Measurements from ENCODE around the gene BCKDHA. TPM values are rescaled to one million over a fixed set of nuclear protein-coding genes. Genes with fewer than 3 reads are reported as not detected.

The BCKDHA gene
- total RNA-seq, 1 experiment from 2014 or later, result 17.7 TPM

GRCh38 chr19:41354343-41354953, 43.2 kb upstream of the BCKDHA start:
- peak overlapping the region; percentile 95 for H3K4me2 ChIP-seq (ENCODE audit: low read length)
- no peaks in the 10 kb centered on the region for H3K9me3 ChIP-seq (ENCODE audit: control insufficient read depth in 1 of 2, insufficient read depth in 1 of 2, low read depth in 1 of 2, low read length in 2 of 2)
- ATAC-seq (no peak), DNase-seq (ENCODE audit: low read depth, low spot score) (no peak)
- H3K79me2 ChIP-seq (ENCODE audit: insufficient read depth, low read length), result peaks cover 34% of the 10 kb centered on the region; the same call in 1 of the 2 replicates
- H3K27me3 ChIP-seq (ENCODE audit: insufficient read depth, low read length), result no peaks in the 10 kb centered on the region
- no peak overlapping the region for H2AFZ ChIP-seq (ENCODE audit: low read depth, low read length, poor library complexity, severe bottlenecking)
- intact Hi-C loops (cut with micrococcal nuclease), result no loop called here
- no peaks in the 10 kb centered on the region for H3K36me3 ChIP-seq (ENCODE audit: control insufficient read depth in 1 of 2, insufficient read depth in 2 of 2, low read length in 2 of 2)
- H4K20me1 ChIP-seq (ENCODE audit: insufficient read depth), result no peaks in the 10 kb centered on the region
- POLR2A ChIA-PET, result interaction anchor here (1.5 kb wide), 1 partner anchor 9 kb away, joined by 5 read pairs; the partner anchor contains the start of gene B9D2
- CTCF ChIA-PET, result interaction anchor here (1.3 to 5.6 kb wide), 2 partner anchors 10 to 46 kb away, joined by 4 to 54 read pairs; partner anchors contain the start of gene B9D2
- TF ChIP-seq REST (IDR thresholded peaks at IDR 0.05; ENCODE audit: low read depth), result no peak
- TF ChIP-seq ATF3 (IDR thresholded peaks at IDR 0.05), result no peak
- TF ChIP-seq EZH2phosphoT487 (IDR thresholded peaks at IDR 0.05; ENCODE audit: borderline replicate concordance), result no peak
- no peak for TF ChIP-seq POLR2AphosphoS5 (IDR thresholded peaks at IDR 0.05; ENCODE audit: low read depth, low read length)
- TF ChIP-seq MAX (IDR thresholded peaks at IDR 0.05), result no peak
- TF ChIP-seq SIN3A (IDR thresholded peaks at IDR 0.05; ENCODE audit: low read depth), result no peak
- TF ChIP-seq POLR2A (IDR thresholded peaks at IDR 0.05; ENCODE audit: borderline replicate concordance, extremely low read depth, insufficient read depth, insufficient read length), result no peak
- TF ChIP-seq ZNF274 (IDR thresholded peaks at IDR 0.05; ENCODE audit: low read depth, low read length), result no peak
- TF ChIP-seq ELF1 (IDR thresholded peaks at IDR 0.05; ENCODE audit: borderline replicate concordance, low read depth), result no peak
- RAD21 ChIA-PET (ENCODE audit: low non-redundant PET in 1 of 2, low total read pairs in 2 of 2, uncharacterized antibody in 2 of 2, unreplicated experiment in 2 of 2), result interaction anchor here in 1 of 2 experiments (0.7 kb wide), 1 partner anchor 25 kb away, joined by 3 read pairs; no protein-coding TSS in a partner anchor
- no TSS peak for BruUV-seq (replicated peaks)
- H3K4me1 ChIP-seq (ENCODE audit: control insufficient read depth in 1 of 2, insufficient read depth in 2 of 2, low read length in 2 of 2), result peaks cover 11 to 29% of the 10 kb centered on the region in 2 experiments; a peak in 3 of 4 replicates
- peak overlapping the region; percentile 83; the same call in 1 of the 2 replicates for H3K9ac ChIP-seq (ENCODE audit: low read length)
- H3K9me2 ChIP-seq (ENCODE audit: insufficient read depth), result no peaks in the 10 kb centered on the region
- H3K4me3 ChIP-seq (replicated peaks in 1 of 2; ENCODE audit: low read depth in 1 of 2, low read length in 2 of 2), result peak overlapping the region; percentile 79 to 87
- peak overlapping the region; percentile 8; the same call in 1 of the 2 replicates for H3K27ac ChIP-seq (ENCODE audit: low read depth, low read length)

Data from HCT116 (cell line).